Measurements from ENCODE around the gene MBNL2. TPM values are rescaled to one million over a fixed set of nuclear protein-coding genes. Genes with fewer than 3 reads are reported as not detected.

Gene MBNL2
- total RNA-seq, 1 experiment from 2014 or later = 0.17 TPM

- no peaks in the 10 kb centered on the region for H3K36me3 Mint-ChIP-seq (ENCODE audit: insufficient read depth in 1 of 3, low read depth in 3 of 3)
- H4K20me1 ChIP-seq (ENCODE audit: control insufficient read depth, insufficient read depth, insufficient read length) = no peaks in the 10 kb centered on the region
- H3K9ac ChIP-seq (ENCODE audit: extremely low read depth, insufficient read length, low read length) = no peak overlapping the region
- no peak overlapping the region for H2BK20ac ChIP-seq (ENCODE audit: low read depth, low read length, poor library complexity, severe bottlenecking)
- no peak overlapping the region for H4K91ac ChIP-seq (ENCODE audit: insufficient read length, low read depth, low read length)
- no peak for TF ChIP-seq CTCF (conservative IDR thresholded peaks at IDR 0.05)
- H3K27ac Mint-ChIP-seq = no peak overlapping the region
- no peak overlapping the region for H2BK120ac ChIP-seq (ENCODE audit: low read depth, low read length, poor library complexity, severe bottlenecking)
- no peaks in the 10 kb centered on the region for H3K79me1 ChIP-seq (ENCODE audit: insufficient read depth, low read depth, low read length, poor library complexity, severe bottlenecking)
- H3K4me2 ChIP-seq (ENCODE audit: insufficient read depth, insufficient read length, low read length) = no peak overlapping the region
- no peak overlapping the region for H3T11ph ChIP-seq (ENCODE audit: low read length)
- H3K56ac ChIP-seq (ENCODE audit: insufficient read length, low read depth, low read length) = no peak overlapping the region
- no peaks in the 10 kb centered on the region for H3K23me2 ChIP-seq (ENCODE audit: insufficient read length, low read depth, low read length, poor library complexity, severe bottlenecking)
- H3K18ac ChIP-seq (ENCODE audit: insufficient read length, low read depth, low read length) = no peak overlapping the region
- H3K9me3 ChIP-seq (ENCODE audit: control insufficient read depth, low read depth, low read length) = no peaks in the 10 kb centered on the region
- H3K14ac ChIP-seq (ENCODE audit: insufficient read depth, low read length) = no peak overlapping the region
- no peaks in the 10 kb centered on the region for H3K4me1 ChIP-seq (ENCODE audit: insufficient read depth, low read length)
- no peak overlapping the region for H2BK12ac ChIP-seq (ENCODE audit: insufficient read length, low read depth, low read length)
- no peak overlapping the region for H3K4me3 Mint-ChIP-seq
- H3K23ac ChIP-seq (ENCODE audit: insufficient read length, low read depth, low read length) = no peak overlapping the region
- H4K8ac ChIP-seq (replicated peaks; ENCODE audit: insufficient read length, low read depth, low read length) = no peak overlapping the region
- H3K9me3 Mint-ChIP-seq = no peaks in the 10 kb centered on the region; a peak in 1 of 5 replicates
- H3K79me2 ChIP-seq (ENCODE audit: insufficient read depth, low read length) = no peaks in the 10 kb centered on the region
- no CpG with 5 or more reads among the region's 4 CpGs for WGBS (ENCODE audit: extremely low coverage, insufficient read length, low lambda C conversion rate)
- DNase-seq = no peak
- peaks cover 5% of the 10 kb centered on the region for H3K27me3 Mint-ChIP-seq (ENCODE audit: low read depth)
- H4K5ac ChIP-seq (ENCODE audit: insufficient read length, low read depth, low read length) = no peak overlapping the region
- H3K4ac ChIP-seq (ENCODE audit: low read depth, low read length) = no peak overlapping the region
- H2AFZ ChIP-seq (ENCODE audit: low read length) = no peak overlapping the region
- no peak overlapping the region for H3K27ac ChIP-seq (ENCODE audit: insufficient read length, low read depth, low read length)
- H3K27me3 ChIP-seq (ENCODE audit: insufficient read depth, low read length) = no peaks in the 10 kb centered on the region
- H2BK5ac ChIP-seq (ENCODE audit: insufficient read length, low read length) = no peak overlapping the region
- H2AK5ac ChIP-seq (ENCODE audit: insufficient read length, low read length) = no peak overlapping the region
- H3K4me1 Mint-ChIP-seq = no peaks in the 10 kb centered on the region
- no peak overlapping the region for H2BK15ac ChIP-seq (ENCODE audit: low read depth, low read length)
Observed at GRCh38 chr13:97395447-97396136, 173.5 kb downstream of the MBNL2 start.

Measured in H9 (cell line).